H9 (cell line): ENCODE measurements around the gene UNC80. TPM values are rescaled to one million over a fixed set of nuclear protein-coding genes. Genes with fewer than 3 reads are reported as not detected.

Experiments
- DNase-seq: peaks from one replicate; pipeline ENCODE4 v3.0.0-alpha.2; 2017
- H2AFZ ChIP-seq: one replicate; pipeline ENCODE4 v1.6.1; 2013; ENCODE audit warnings: mild to moderate bottlenecking, low read length, control low read depth, moderate library complexity
- H2AK5ac ChIP-seq: 2 replicates; pipeline ENCODE4 v1.6.1; 2013; ENCODE audit warnings: low read length, control low read depth, mixed read lengths; ENCODE audit not compliant: insufficient read length
- H2BK120ac ChIP-seq: one replicate; pipeline ENCODE4 v1.6.1; 2013; ENCODE audit warnings: low read depth, mild to moderate bottlenecking, low read length, control low read depth, inconsistent platforms; ENCODE audit not compliant: poor library complexity, severe bottlenecking
- H2BK12ac ChIP-seq: 2 replicates; pipeline ENCODE4 v1.6.1; 2013; ENCODE audit warnings: low read length, control low read depth, mixed read lengths, low read depth; ENCODE audit not compliant: insufficient read length
- H2BK15ac ChIP-seq: 2 replicates; pipeline ENCODE4 v1.6.1; 2013; ENCODE audit warnings: low read depth, low read length, control low read depth
- H2BK20ac ChIP-seq: one replicate; pipeline ENCODE4 v1.6.1; 2013; ENCODE audit warnings: low read depth, mild to moderate bottlenecking, low read length, control low read depth, inconsistent platforms; ENCODE audit not compliant: poor library complexity, severe bottlenecking
- H2BK5ac ChIP-seq: 2 replicates; pipeline ENCODE4 v1.6.1; 2013; ENCODE audit warnings: low read length, control low read depth, mixed read lengths; ENCODE audit not compliant: insufficient read length
- H3K14ac ChIP-seq: 2 replicates; pipeline ENCODE4 v1.6.1; 2013; ENCODE audit warnings: low read length, control low read depth; ENCODE audit not compliant: insufficient read depth
- H3K18ac ChIP-seq: 2 replicates; pipeline ENCODE4 v1.6.1; 2013; ENCODE audit warnings: low read depth, mild to moderate bottlenecking, mixed read lengths, low read length, control low read depth; ENCODE audit not compliant: insufficient read length
- H3K23ac ChIP-seq: 2 replicates; pipeline ENCODE4 v1.6.1; 2013; ENCODE audit warnings: low read length, control low read depth, mixed read lengths, low read depth; ENCODE audit not compliant: insufficient read length
- H3K23me2 ChIP-seq: 2 replicates; pipeline ENCODE4 v1.6.1; 2013; ENCODE audit warnings: low read depth, mild to moderate bottlenecking, mixed read lengths, low read length, control low read depth; ENCODE audit not compliant: insufficient read length, poor library complexity, severe bottlenecking
- H3K27ac ChIP-seq: 2 replicates; pipeline ENCODE4 v1.5.1; 2013; ENCODE audit warnings: low read length, control low read depth, mixed read lengths, low read depth; ENCODE audit not compliant: insufficient read length
- H3K27me3 ChIP-seq: 2 replicates; pipeline ENCODE4 v1.6.1; 2013; ENCODE audit warnings: low read length, control low read depth, inconsistent platforms; ENCODE audit not compliant: insufficient read depth
- H3K4ac ChIP-seq: 2 replicates; pipeline ENCODE4 v1.6.1; 2013; ENCODE audit warnings: low read depth, mild to moderate bottlenecking, control low read depth, inconsistent platforms, low read length, moderate library complexity
- H3K4me1 ChIP-seq: 2 replicates; pipeline ENCODE4 v1.6.1; 2013; ENCODE audit warnings: low read length, control low read depth, inconsistent platforms; ENCODE audit not compliant: insufficient read depth
- H3K4me2 ChIP-seq: 2 replicates; pipeline ENCODE4 v1.6.1; 2013; ENCODE audit warnings: low read length, control low read depth, mixed read lengths; ENCODE audit not compliant: insufficient read length, insufficient read depth
- H3K56ac ChIP-seq: 2 replicates; pipeline ENCODE4 v1.6.1; 2013; ENCODE audit warnings: low read depth, mild to moderate bottlenecking, mixed read lengths, low read length, control low read depth; ENCODE audit not compliant: insufficient read length
- H3K79me1 ChIP-seq: 2 replicates; pipeline ENCODE4 v1.6.1; 2013; ENCODE audit warnings: low read depth, mild to moderate bottlenecking, moderate library complexity, low read length, control low read depth, inconsistent platforms; ENCODE audit not compliant: insufficient read depth, poor library complexity, severe bottlenecking
- H3K79me2 ChIP-seq: 2 replicates; pipeline ENCODE4 v1.6.1; 2013; ENCODE audit warnings: low read length, control low read depth, inconsistent platforms; ENCODE audit not compliant: insufficient read depth
- H3K9ac ChIP-seq: 2 replicates; pipeline ENCODE4 v1.6.1; 2013; ENCODE audit warnings: low read length, control low read depth, mixed read lengths; ENCODE audit not compliant: insufficient read length; ENCODE audit errors: extremely low read depth
- H3K9me3 ChIP-seq: one replicate; pipeline ENCODE4 v1.6.1; 2013; ENCODE audit warnings: low read depth, low read length, inconsistent platforms; ENCODE audit not compliant: control insufficient read depth
- H3T11ph ChIP-seq: one replicate; pipeline ENCODE4 v1.6.1; 2013; ENCODE audit warnings: mild to moderate bottlenecking, low read length, control low read depth, inconsistent platforms
- H4K20me1 ChIP-seq: one replicate; pipeline ENCODE4 v1.6.1; 2013; ENCODE audit not compliant: control insufficient read depth, insufficient read length, insufficient read depth
- H4K5ac ChIP-seq: 2 replicates; pipeline ENCODE4 v1.6.1; 2013; ENCODE audit warnings: low read depth, mild to moderate bottlenecking, mixed read lengths, low read length, control low read depth; ENCODE audit not compliant: insufficient read length
- H4K8ac ChIP-seq: replicated peaks from 2 replicates; pipeline ENCODE4 v1.6.1; 2013; ENCODE audit warnings: low read length, control low read depth, mixed read lengths, low read depth; ENCODE audit not compliant: insufficient read length
- H4K91ac ChIP-seq: 2 replicates; pipeline ENCODE4 v1.6.1; 2013; ENCODE audit warnings: low read depth, mild to moderate bottlenecking, moderate library complexity, mixed read lengths, low read length, control low read depth; ENCODE audit not compliant: insufficient read length
- H3K27ac Mint-ChIP-seq, 3 experiments: 2 replicates in 2 of 3; 3 replicates in 1 of 3; pipeline ENCODE4 v1.8.0; 2020 to 2021; ENCODE audit warnings: mixed read lengths in 3 of 3, mild to moderate bottlenecking in 1 of 3, moderate library complexity in 1 of 3
- H3K27me3 Mint-ChIP-seq: 2 replicates; pipeline ENCODE4 v1.8.0; 2021; ENCODE audit warnings: low read depth, mild to moderate bottlenecking, moderate library complexity, mixed read lengths
- H3K36me3 Mint-ChIP-seq, 3 experiments: 2 replicates in 2 of 3; 3 replicates in 1 of 3; pipeline ENCODE4 v1.8.0; 2020 to 2021; ENCODE audit warnings: low read depth in 3 of 3, mixed read lengths in 3 of 3; ENCODE audit not compliant: insufficient read depth in 1 of 3
- H3K4me1 Mint-ChIP-seq, 2 experiments: 2 replicates each; pipeline ENCODE4 v1.8.0; 2020; ENCODE audit warnings: mixed read lengths in 2 of 2
- H3K4me3 Mint-ChIP-seq, 2 experiments: 2 replicates in 1 of 2; 3 replicates in 1 of 2; pipeline ENCODE4 v1.8.0; 2020 to 2021; ENCODE audit warnings: mild to moderate bottlenecking in 2 of 2, mixed read lengths in 2 of 2, moderate library complexity in 1 of 2
- H3K9me3 Mint-ChIP-seq, 2 experiments: 2 replicates in 1 of 2; 3 replicates in 1 of 2; pipeline ENCODE4 v1.8.0; 2020; ENCODE audit warnings: mild to moderate bottlenecking in 2 of 2, mixed read lengths in 2 of 2, moderate library complexity in 1 of 2
- CTCF ChIP-seq: fragments of 200-600 bp; sonication (generic); conservative IDR thresholded peaks from 3 replicates; pipeline ENCODE4 v1.8.0; 2021; ENCODE audit warnings: antibody characterized with exemption, mild to moderate bottlenecking
- WGBS: extraction: QIAGEN DNeasy Blood & Tissue Kit; methylation state at CpG from one replicate; pipeline ENCODE4 v1.1.7; 2013; ENCODE audit warnings: missing lambda C conversion rate, low lambda C conversion rate, mixed read lengths; ENCODE audit not compliant: insufficient read length; ENCODE audit errors: extremely low coverage; 5-methylcytosine and 5-hydroxymethylcytosine counted together
- total RNA-seq: library from RNA; stranded (reverse); gene quantifications from 2 replicates; pipeline ENCODE4 v1.2.1, GENCODE V29; 2021

The UNC80 gene
- total RNA-seq, 1 experiment from 2014 or later: 0.52 TPM

GRCh38 chr2:209766613-209767012 lies 5.0 kb upstream of the UNC80 start:
- no peak overlapping the region for H3K18ac ChIP-seq
- H3K23ac ChIP-seq: no peak overlapping the region
- no peaks in the 10 kb centered on the region for H3K9me3 ChIP-seq
- H4K5ac ChIP-seq: no peak overlapping the region
- H3K4me1 ChIP-seq: no peaks in the 10 kb centered on the region
- H2BK12ac ChIP-seq: no peak overlapping the region
- WGBS: no CpG with 5 or more reads among the region's 1 CpG
- H3K27me3 ChIP-seq: peaks cover 27% of the 10 kb centered on the region; the same call in 1 of the 2 replicates
- H3T11ph ChIP-seq: no peak overlapping the region
- H3K4me2 ChIP-seq: no peak overlapping the region
- no peak overlapping the region for H2BK120ac ChIP-seq
- no peaks in the 10 kb centered on the region for H3K79me2 ChIP-seq
- no peak for TF ChIP-seq CTCF
- H3K23me2 ChIP-seq: peaks cover 3% of the 10 kb centered on the region
- H3K9ac ChIP-seq: no peak overlapping the region
- DNase-seq: no peak
- no peak overlapping the region for H3K27ac ChIP-seq
- H3K79me1 ChIP-seq: no peaks in the 10 kb centered on the region
- H4K20me1 ChIP-seq: no peaks in the 10 kb centered on the region
- Mint-ChIP-seq H3K27me3 (peaks cover 96% of the 10 kb centered on the region), H3K4me1 (peaks cover 4% of the 10 kb centered on the region in 2 experiments; a peak in 3 of 4 replicates), H3K36me3 (no peaks in the 10 kb centered on the region), H3K9me3 (no peaks in the 10 kb centered on the region; a peak in 2 of 5 replicates), H3K4me3 (no peak overlapping the region), H3K27ac (no peak overlapping the region)
- H2AFZ ChIP-seq: no peak overlapping the region
- H3K4ac ChIP-seq: no peak overlapping the region
- H2AK5ac ChIP-seq: no peak overlapping the region
- H3K56ac ChIP-seq: no peak overlapping the region
- H2BK20ac ChIP-seq: no peak overlapping the region
- H2BK5ac ChIP-seq: no peak overlapping the region
- H2BK15ac ChIP-seq: no peak overlapping the region
- no peak overlapping the region for H3K14ac ChIP-seq
- H4K91ac ChIP-seq: no peak overlapping the region
- H4K8ac ChIP-seq: no peak overlapping the region
